Endothelial cell of umbilical vein (primary cell): ENCODE measurements around the gene HOXA3. TPM values are rescaled to one million over a fixed set of nuclear protein-coding genes. Genes with fewer than 3 reads are reported as not detected.
A peak's percentile ranks its signal among the peaks of the same experiment; 100 is the strongest.

Experiments
- BruUV-seq: library from RNA; stranded (reverse); fragments of 400-500 nt; replicated peaks from 2 replicates; lab custom pipeline; 2021; lab: Mats Ljungman, UMichigan
- CTCF ChIA-PET: fragments of 300-600, 350-600 bp; sonication (Branson Sonifier 250); formaldehyde crosslinking; loops from one replicate; lab custom pipeline; 2021; ENCODE audit warnings: antibody characterized with exemption, inconsistent platforms; lab: Charles Lee
- POLR2A ChIA-PET: fragments of 300-600, 350-600 bp; sonication (Branson Sonifier 250); formaldehyde crosslinking; loops from one replicate; lab custom pipeline; 2021; ENCODE audit warnings: antibody characterized with exemption, inconsistent platforms; lab: Charles Lee
- DNase-seq: peaks from one replicate; pipeline ENCODE4 v3.0.0-alpha.2; 2011; ENCODE audit warnings: low read depth, low spot score
- FAIRE-seq: peaks from 2 replicates; lab custom pipeline; 2011; peaks lifted over from hg19 to GRCh38; lab: Jason Lieb, UNC
- H2AFZ ChIP-seq: 2 replicates; pipeline ENCODE4 v1.6.0; 2012; ENCODE audit warnings: low read depth, low read length, control low read depth, inconsistent platforms
- H3K27ac ChIP-seq: 2 replicates; pipeline ENCODE4 v1.5.1; 2011; ENCODE audit warnings: low read depth, mild to moderate bottlenecking, control low read depth, low read length, moderate library complexity; ENCODE audit not compliant: insufficient read depth
- H3K27me3 ChIP-seq, 2 experiments: 2 replicates each; pipeline versions ENCODE4 v1.6.0 to v1.6.1; 2011; ENCODE audit warnings: low read length in 2 of 2, mixed read lengths in 1 of 2; ENCODE audit not compliant: control insufficient read depth in 2 of 2, insufficient read depth in 2 of 2
- H3K36me3 ChIP-seq, 2 experiments: 2 replicates in 1 of 2; 3 replicates in 1 of 2; pipeline ENCODE4 v1.5.1; 2011; ENCODE audit warnings: low read length in 2 of 2, mild to moderate bottlenecking in 1 of 2, moderate library complexity in 1 of 2; ENCODE audit not compliant: control insufficient read depth in 2 of 2, insufficient read depth in 2 of 2; ENCODE audit errors: extremely low read depth in 1 of 2
- H3K4me1 ChIP-seq: 3 replicates; pipeline ENCODE4 v1.5.1; 2011; ENCODE audit warnings: mild to moderate bottlenecking, low read length; ENCODE audit not compliant: control insufficient read depth, insufficient read depth; ENCODE audit errors: extremely low read depth
- H3K4me2 ChIP-seq: 2 replicates; pipeline ENCODE4 v1.6.1; 2011; ENCODE audit warnings: low read length, control low read depth, mixed read lengths; ENCODE audit not compliant: insufficient read depth
- H3K4me3 ChIP-seq, 3 experiments: fragments of 200-600 bp in 1 of 3; sonication (generic), shearing (Covaris generic) in 1 of 3; replicated peaks in 1 of 3; 2 replicates each; pipeline ENCODE4 v1.5.1; 2011 to 2016; ENCODE audit warnings: control low read depth in 3 of 3, low read length in 3 of 3, mild to moderate bottlenecking in 2 of 3, inconsistent platforms in 1 of 3, low read depth in 1 of 3, moderate library complexity in 1 of 3; ENCODE audit not compliant: insufficient read depth in 1 of 3
- H3K79me2 ChIP-seq: 2 replicates; pipeline ENCODE4 v1.6.0; 2012; ENCODE audit warnings: low read length, inconsistent platforms; ENCODE audit not compliant: control insufficient read depth, insufficient read depth
- H3K9ac ChIP-seq: replicated peaks from 2 replicates; pipeline ENCODE3; 2011; ENCODE audit warnings: low read length, control low read depth; ENCODE audit not compliant: insufficient read depth; ENCODE audit errors: extremely low read depth
- H3K9me1 ChIP-seq: replicated peaks from 3 replicates; pipeline ENCODE4 v1.6.0; 2011; ENCODE audit warnings: mild to moderate bottlenecking, low read length; ENCODE audit not compliant: control insufficient read depth, insufficient read depth; ENCODE audit errors: extremely low read depth
- H3K9me3 ChIP-seq: replicated peaks from 2 replicates; pipeline ENCODE4 v1.5.1; 2012; ENCODE audit warnings: low read length, inconsistent platforms; ENCODE audit not compliant: control insufficient read depth, insufficient read depth
- H4K20me1 ChIP-seq: replicated peaks from 2 replicates; pipeline ENCODE3; 2011; ENCODE audit warnings: mild to moderate bottlenecking, low read length; ENCODE audit not compliant: control insufficient read depth, insufficient read depth; ENCODE audit errors: extremely low read depth
- EZH2 ChIP-seq: IDR thresholded peaks from 2 replicates; pipeline ENCODE4 v1.6.1; 2012; ENCODE audit warnings: borderline replicate concordance, low read depth, mild to moderate bottlenecking, moderate library complexity, low read length, inconsistent platforms; ENCODE audit not compliant: severe bottlenecking
- FOS ChIP-seq: IDR thresholded peaks from 2 replicates; pipeline ENCODE4 v1.6.1; 2011; ENCODE audit warnings: mild to moderate bottlenecking, low read length, moderate library complexity, borderline replicate concordance; ENCODE audit not compliant: insufficient read depth
- GATA2 ChIP-seq: IDR thresholded peaks from 2 replicates; pipeline ENCODE4 v1.7.0; 2011; ENCODE audit warnings: low read depth, mild to moderate bottlenecking, moderate library complexity, mixed read lengths, low read length; ENCODE audit not compliant: insufficient read length, insufficient read depth
- JUN ChIP-seq: IDR thresholded peaks from 2 replicates; pipeline ENCODE4 v1.6.1; 2011; ENCODE audit warnings: borderline replicate concordance, low read depth; ENCODE audit not compliant: insufficient read length, insufficient read depth
- MYC ChIP-seq: IDR thresholded peaks from one replicate; pipeline ENCODE4 v1.6.1; 2011; ENCODE audit warnings: mild to moderate bottlenecking, low read depth, low read length
- POLR2A ChIP-seq: IDR thresholded peaks from 2 replicates; pipeline ENCODE4 v1.6.1; 2012; ENCODE audit warnings: low read depth, mild to moderate bottlenecking, control low read depth, low read length
- POLR2AphosphoS5 ChIP-seq: IDR thresholded peaks from 2 replicates; pipeline ENCODE4 v1.6.1; 2012; ENCODE audit warnings: low read depth, mild to moderate bottlenecking, control low read depth, low read length, moderate library complexity; ENCODE audit not compliant: insufficient read depth
- dilution Hi-C: fragments of 300-500 bp; cut with MboI; formaldehyde crosslinking; loops from one replicate; pipeline ENCODE4 v1.15.0; 2019; ENCODE audit warnings: low sequenced_read_pairs; ENCODE audit not compliant: extremely low pct_ligation_motif_present
- intact Hi-C: fragments of 100-400 bp; cut with micrococcal nuclease; formaldehyde crosslinking; loops from one replicate; pipeline ENCODE4 v1.10.0; 2022
- polyA plus RNA-seq, 4 experiments: library from polyadenylated mRNA; depleted of rRNA in 3 of 4; stranded (reverse) in 3 of 4; unstranded in 1 of 4; fragments of >200 nt; gene quantifications; 2 replicates each; pipeline versions ENCODE4 v1.2.1 to v1.2.3, GENCODE V29; 2011 to 2012; ENCODE audit warnings: missing spikeins in 1 of 4
- total RNA-seq: library from RNA; stranded (reverse); gene quantifications from 2 replicates; pipeline ENCODE4 v1.2.3, GENCODE V29; 2021
- TF ChIP-seq, protein P1 (sequence below): IDR thresholded peaks from 2 replicates; pipeline ENCODE4 v1.6.1; 2011; ENCODE audit not compliant: insufficient read depth, insufficient read length
- TF ChIP-seq, protein P2 (sequence below), 2 donors: IDR thresholded peaks; 1 replicate in 1 of 2; 2 replicates in 1 of 2; pipeline ENCODE4 v1.5.1; 2011; ENCODE audit warnings: low read length in 2 of 2, mild to moderate bottlenecking in 2 of 2, moderate library complexity in 2 of 2, control low read depth in 1 of 2, inconsistent platforms in 1 of 2, low read depth in 1 of 2; ENCODE audit not compliant: insufficient read depth in 1 of 2; ENCODE audit errors: extremely low read depth in 1 of 2

HOXA3 gene
- total and polyA plus RNA-seq, 2 donors (not counting 3 experiments of a cell fraction or from before 2014, with no cell fraction given): 4.7 to 14.0 TPM

DNA sequence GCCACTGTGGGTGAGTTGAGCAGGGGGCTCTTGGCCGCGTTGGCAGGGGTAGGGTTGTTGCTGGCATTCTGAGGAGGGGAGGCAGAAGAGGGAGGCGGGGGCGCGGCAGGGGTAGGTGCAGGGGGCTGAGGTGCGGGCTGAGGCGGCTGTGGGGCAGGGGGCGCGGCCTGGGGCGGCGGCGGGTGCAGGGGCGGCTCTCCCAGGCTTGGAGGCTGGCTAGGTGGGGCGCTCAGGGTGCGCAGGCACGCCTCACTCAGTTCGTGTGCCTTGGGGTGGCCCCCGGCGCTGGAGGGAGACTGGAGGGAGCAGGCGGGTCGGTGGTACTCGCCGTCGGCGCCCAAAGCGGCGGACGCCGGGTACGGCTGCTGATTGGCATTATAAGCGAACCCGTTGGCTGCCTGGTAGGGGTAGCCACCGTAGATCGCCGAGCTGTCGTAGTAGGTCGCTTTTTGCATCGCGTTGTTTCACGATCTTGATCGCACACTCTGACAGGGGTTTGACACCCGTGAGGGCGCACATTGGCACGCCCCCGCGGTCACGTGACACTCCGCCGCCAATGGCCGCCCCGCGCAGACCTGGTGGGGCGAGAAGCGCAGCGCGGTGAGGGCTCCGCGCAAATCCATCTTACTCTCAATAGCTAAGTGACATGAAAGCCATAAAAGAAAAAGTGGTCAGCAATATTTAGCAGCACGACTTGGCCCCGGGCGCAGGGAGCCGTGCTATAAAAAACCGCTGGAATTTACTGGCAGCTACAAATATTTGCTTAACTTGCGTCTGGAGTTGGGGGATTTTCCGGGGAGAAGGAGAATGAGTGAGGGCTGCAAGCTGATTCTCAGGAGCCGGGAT is 42.0 kb downstream of the HOXA3 start:
- H3K9me1 ChIP-seq: no peaks in the 10 kb centered on the region
- no TSS peak for BruUV-seq
- ChIA-PET POLR2A (interaction anchor here (1.4 kb wide), 1 partner anchor 55 kb away, joined by 4 read pairs; the partner anchor contains the start of gene HOXA9), CTCF (interaction anchor here (0.8 to 3.7 kb wide), 8 partner anchors 10 to 428 kb away, joined by 3 to 36 read pairs (median 4); partner anchors contain the start of genes HOXA1 and HOXA4)
- no peak overlapping the region for H2AFZ ChIP-seq
- peak overlapping the region; percentile 6 for H3K9ac ChIP-seq
- peak overlapping the region; percentile 97 for H3K4me2 ChIP-seq
- peak overlapping the region; percentile 96 for H3K27ac ChIP-seq
- no peak overlapping the region for H3K4me3 ChIP-seq
- TF ChIP-seq FOS (no peak), EZH2 (no peak), MYC (no peak), JUN (no peak), POLR2AphosphoS5 (no peak), POLR2A (no peak), GATA2 (no peak)
- TF ChIP-seq, protein P1, sequence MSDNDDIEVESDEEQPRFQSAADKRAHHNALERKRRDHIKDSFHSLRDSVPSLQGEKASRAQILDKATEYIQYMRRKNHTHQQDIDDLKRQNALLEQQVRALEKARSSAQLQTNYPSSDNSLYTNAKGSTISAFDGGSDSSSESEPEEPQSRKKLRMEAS: no peak
- TF ChIP-seq, protein P2, sequence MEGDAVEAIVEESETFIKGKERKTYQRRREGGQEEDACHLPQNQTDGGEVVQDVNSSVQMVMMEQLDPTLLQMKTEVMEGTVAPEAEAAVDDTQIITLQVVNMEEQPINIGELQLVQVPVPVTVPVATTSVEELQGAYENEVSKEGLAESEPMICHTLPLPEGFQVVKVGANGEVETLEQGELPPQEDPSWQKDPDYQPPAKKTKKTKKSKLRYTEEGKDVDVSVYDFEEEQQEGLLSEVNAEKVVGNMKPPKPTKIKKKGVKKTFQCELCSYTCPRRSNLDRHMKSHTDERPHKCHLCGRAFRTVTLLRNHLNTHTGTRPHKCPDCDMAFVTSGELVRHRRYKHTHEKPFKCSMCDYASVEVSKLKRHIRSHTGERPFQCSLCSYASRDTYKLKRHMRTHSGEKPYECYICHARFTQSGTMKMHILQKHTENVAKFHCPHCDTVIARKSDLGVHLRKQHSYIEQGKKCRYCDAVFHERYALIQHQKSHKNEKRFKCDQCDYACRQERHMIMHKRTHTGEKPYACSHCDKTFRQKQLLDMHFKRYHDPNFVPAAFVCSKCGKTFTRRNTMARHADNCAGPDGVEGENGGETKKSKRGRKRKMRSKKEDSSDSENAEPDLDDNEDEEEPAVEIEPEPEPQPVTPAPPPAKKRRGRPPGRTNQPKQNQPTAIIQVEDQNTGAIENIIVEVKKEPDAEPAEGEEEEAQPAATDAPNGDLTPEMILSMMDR (IDR thresholded peaks at IDR 0.05; ENCODE audit: extremely low read depth in 1 of 2, insufficient read depth in 1 of 2, low read depth in 1 of 2, low read length in 2 of 2): no peak
- intact Hi-C loops: loop anchor here (10.0 kb wide), 1 partner anchor 956 kb away; the partner anchor contains the start of gene NFE2L3
- H3K4me1 ChIP-seq: peaks cover 82% of the 10 kb centered on the region
- H3K36me3 ChIP-seq: peaks cover 0 to 5% of the 10 kb centered on the region in 2 experiments
- H3K9me3 ChIP-seq: no peaks in the 10 kb centered on the region
- no peaks in the 10 kb centered on the region for H3K27me3 ChIP-seq
- FAIRE-seq: no peak
- dilution Hi-C loops: no loop called here
- peak; percentile 16 for DNase-seq
- no peaks in the 10 kb centered on the region for H4K20me1 ChIP-seq
- H3K79me2 ChIP-seq: peaks cover 73% of the 10 kb centered on the region
